GM10248 (cell line): Measurements from ENCODE around the gene TCL1A.

Experiments used
- CTCF ChIA-PET: fragments of 300-600 bp; sonication (Branson Sonifier 250); formaldehyde crosslinking; extraction: SDS; loops from one replicate; lab custom pipeline; 2021; ENCODE audit warnings: antibody characterized with exemption; lab: Yijun Ruan, JAX
- POLR2A ChIA-PET: fragments of 350-650 bp; sonication (Branson Sonifier 250); formaldehyde crosslinking; extraction: SDS; loops from one replicate; lab custom pipeline; 2020; ENCODE audit warnings: antibody characterized with exemption; lab: Yijun Ruan, JAX
- DNase-seq: peaks from one replicate; pipeline ENCODE4 v3.0.0; 2012; ENCODE audit errors: extremely low spot score
- CTCF ChIP-seq: IDR thresholded peaks from 2 replicates; pipeline ENCODE4 v1.5.1; 2012; ENCODE audit warnings: mild to moderate bottlenecking, low read depth; ENCODE audit errors: extremely low read depth, missing control alignments, control extremely low read depth

TCL1A gene

GRCh38 chr14:95707327-95707726 lies 6.6 kb downstream of the TCL1A start:
- ChIA-PET CTCF (interaction anchor here (1.3 kb wide), 1 partner anchor 10 kb away, joined by 3 read pairs; no protein-coding TSS in a partner anchor), POLR2A (no interaction called here)
- no peak for DNase-seq
- TF ChIP-seq CTCF: no peak

- no peak for TF ChIP-seq CTCF
- CTCF ChIA-PET: interaction anchor here (3.5 to 4.3 kb wide), 2 partner anchors 11 to 22 kb away, joined by 13 to 25 read pairs; partner anchors contain the start of gene TCL1A
- POLR2A ChIA-PET: interaction anchor here (1.1 kb wide), 1 partner anchor 9 kb away, joined by 3 read pairs; the partner anchor contains the start of gene TCL1A
- no peak for DNase-seq
Observed at GRCh38 chr14:95705518-95705917, 8.4 kb downstream of the TCL1A start.

- ChIA-PET CTCF (interaction anchor here (1.3 to 4.3 kb wide), 4 partner anchors 12 to 22 kb away, joined by 3 to 25 read pairs (median 10); partner anchors contain the start of genes TCL1A and TCL1B), POLR2A (no interaction called here)
- DNase-seq: no peak
- no peak for TF ChIP-seq CTCF
Observed at GRCh38 chr14:95703805-95704204, 10.1 kb downstream of the TCL1A start.

GRCh38 chr14:95703341-95703740 lies 10.6 kb downstream of the TCL1A start:
- no peak for TF ChIP-seq CTCF
- ChIA-PET POLR2A (no interaction called here), CTCF (interaction anchor here (1.1 to 4.3 kb wide), 5 partner anchors 13 to 142 kb away, joined by 4 to 25 read pairs (median 8); partner anchors contain the start of genes TCL1A and TCL1B)
- no peak for DNase-seq

- ChIA-PET CTCF (interaction anchor here (1.3 to 4.3 kb wide), 4 partner anchors 14 to 72 kb away, joined by 4 to 25 read pairs (median 9); partner anchors contain the start of gene TCL1A), POLR2A (interaction anchor here (1.2 kb wide), 1 partner anchor 10 kb away, joined by 3 read pairs; no protein-coding TSS in a partner anchor)
- no peak for TF ChIP-seq CTCF
- no peak for DNase-seq
Observed at GRCh38 chr14:95701846-95702221, 12.1 kb downstream of the TCL1A start.

- CTCF ChIA-PET: interaction anchor here (1.0 to 2.1 kb wide), 7 partner anchors 10 to 173 kb away, joined by 3 to 6 read pairs (median 4); no protein-coding TSS in a partner anchor
Observed at GRCh38 chr14:95700221-95700976, 13.5 kb downstream of the TCL1A start.

More at GRCh38 chr14:95700221-95700976, 13.5 kb downstream of the TCL1A start:
- no peak for DNase-seq
- POLR2A ChIA-PET: no interaction called here
- TF ChIP-seq CTCF: no peak
